GM23248 (cell line): ENCODE data around the gene SLC35F3. TPM values are rescaled to one million over a fixed set of nuclear protein-coding genes. Genes with fewer than 3 reads are reported as not detected.

Experiments
- DNase-seq: peaks from one replicate; pipeline ENCODE4 v3.0.0-alpha.2; 2015
- H2AFZ ChIP-seq: fragments of 200-600 bp; sonication (generic); 2 replicates; pipeline ENCODE4 v1.6.1; 2016; ENCODE audit warnings: antibody characterized with exemption
- H3F3A ChIP-seq: fragments of 200-600 bp; sonication (generic); 2 replicates; pipeline ENCODE4 v1.6.1; 2016; ENCODE audit warnings: mild to moderate bottlenecking, antibody characterized with exemption, mixed run types; ENCODE audit not compliant: insufficient read depth
- H3K27ac ChIP-seq: fragments of 200-600 bp; sonication (generic); 2 replicates; pipeline ENCODE4 v1.5.1; 2016; ENCODE audit warnings: mild to moderate bottlenecking
- H3K27me3 ChIP-seq: fragments of 200-600 bp; sonication (generic); replicated peaks from 2 replicates; pipeline ENCODE4 v1.6.1; 2016; ENCODE audit warnings: mild to moderate bottlenecking; ENCODE audit not compliant: insufficient read depth
- H3K36me3 ChIP-seq: fragments of 200-600 bp; sonication (generic); 2 replicates; pipeline ENCODE4 v1.6.1; 2016; ENCODE audit warnings: low read depth, mild to moderate bottlenecking
- H3K4me1 ChIP-seq: fragments of 200-600 bp; sonication (generic); 2 replicates; pipeline ENCODE4 v1.6.1; 2016; ENCODE audit warnings: mild to moderate bottlenecking; ENCODE audit not compliant: insufficient read depth
- H3K4me2 ChIP-seq: fragments of 200-600 bp; sonication (generic); one replicate; pipeline ENCODE4 v1.6.1; 2016; ENCODE audit warnings: mild to moderate bottlenecking; ENCODE audit not compliant: unreplicated experiment
- H3K4me3 ChIP-seq: fragments of 200-600 bp; sonication (generic); 2 replicates; pipeline ENCODE4 v1.5.1; 2016; ENCODE audit warnings: mild to moderate bottlenecking
- H3K79me2 ChIP-seq: fragments of 200-600 bp; sonication (generic); 2 replicates; pipeline ENCODE4 v1.6.1; 2016; ENCODE audit warnings: mild to moderate bottlenecking; ENCODE audit not compliant: insufficient read depth
- H3K9ac ChIP-seq: fragments of 200-600 bp; sonication (generic); 2 replicates; pipeline ENCODE4 v1.6.1; 2016; ENCODE audit warnings: mild to moderate bottlenecking
- H3K9me2 ChIP-seq: fragments of 200-600 bp; sonication (generic); 2 replicates; pipeline ENCODE4 v1.6.1; 2016; ENCODE audit warnings: mixed run types, mild to moderate bottlenecking, moderate library complexity; ENCODE audit not compliant: insufficient read depth
- H3K9me3 ChIP-seq: fragments of 200-600 bp; sonication (generic); one replicate; pipeline ENCODE4 v1.6.1; 2017; ENCODE audit warnings: low read depth
- H4K20me1 ChIP-seq: fragments of 200-600 bp; sonication (generic); 2 replicates; pipeline ENCODE4 v1.6.0; 2016; ENCODE audit not compliant: insufficient read depth
- EZH2 ChIP-seq: fragments of 200-600 bp; sonication (generic); IDR thresholded peaks from 2 replicates; pipeline ENCODE4 v1.6.1; 2018; ENCODE audit warnings: antibody characterized with exemption, mild to moderate bottlenecking; ENCODE audit not compliant: insufficient read depth, poor library complexity, severe bottlenecking
- EZH2phosphoT487 ChIP-seq: fragments of 200-600 bp; sonication (generic); IDR thresholded peaks from 2 replicates; pipeline ENCODE4 v1.6.1; 2018; ENCODE audit warnings: antibody characterized with exemption, moderate library complexity, mild to moderate bottlenecking, low read depth; ENCODE audit not compliant: insufficient read depth
- WGBS, 2 experiments: methylation state at CpG; one replicate each; pipeline ENCODE4 v1.1.6; 2015 to 2017; ENCODE audit warnings: low lambda C conversion rate in 2 of 2, low coverage in 1 of 2; ENCODE audit errors: missing lambda C conversion rate in 2 of 2; 5-methylcytosine and 5-hydroxymethylcytosine counted together
- in situ Hi-C: fragments of 300-500 bp; cut with MboI; formaldehyde crosslinking; loops from 2 replicates; pipeline ENCODE4 v1.15.0; 2020
- polyA plus RNA-seq: library from polyadenylated mRNA; unstranded; fragments of >200 nt; fragmentation: Nextera tagmentation; extraction: Ambion mirVana; gene quantifications from 2 replicates; pipeline ENCODE4 v1.2.1, GENCODE V29; 2016
- total RNA-seq: library from RNA; depleted of rRNA; stranded (reverse); fragments of >200 nt; shearing (Covaris generic); gene quantifications from 2 replicates; pipeline ENCODE4 v1.2.3, GENCODE V29; 2014

Gene SLC35F3
- total and polyA plus RNA-seq, 2 experiments from 2014 or later = 0.43 to 1.3 TPM

GRCh38 chr1:234286206-234286605 lies 381.7 kb downstream of the SLC35F3 start:
- Histone ChIP-seq H3K4me1 (no peaks in the 10 kb centered on the region), H3F3A (no peaks in the 10 kb centered on the region), H3K4me3 (no peak overlapping the region), H3K27me3 (no peaks in the 10 kb centered on the region), H3K9me2 (peaks cover 5% of the 10 kb centered on the region; the same call in 1 of the 2 replicates), H4K20me1 (no peaks in the 10 kb centered on the region), H2AFZ (no peak overlapping the region), H3K4me2 (no peak overlapping the region), H3K9ac (no peak overlapping the region), H3K36me3 (no peaks in the 10 kb centered on the region), H3K79me2 (no peaks in the 10 kb centered on the region), H3K27ac (no peak overlapping the region), H3K9me3 (no peaks in the 10 kb centered on the region)
- TF ChIP-seq EZH2phosphoT487 (no peak), EZH2 (no peak)
- in situ Hi-C loops = no loop called here
- 32 to 47% methylated on average over 4 of the region's 4 CpGs for WGBS, 2 experiments
- no peak for DNase-seq

DNA sequence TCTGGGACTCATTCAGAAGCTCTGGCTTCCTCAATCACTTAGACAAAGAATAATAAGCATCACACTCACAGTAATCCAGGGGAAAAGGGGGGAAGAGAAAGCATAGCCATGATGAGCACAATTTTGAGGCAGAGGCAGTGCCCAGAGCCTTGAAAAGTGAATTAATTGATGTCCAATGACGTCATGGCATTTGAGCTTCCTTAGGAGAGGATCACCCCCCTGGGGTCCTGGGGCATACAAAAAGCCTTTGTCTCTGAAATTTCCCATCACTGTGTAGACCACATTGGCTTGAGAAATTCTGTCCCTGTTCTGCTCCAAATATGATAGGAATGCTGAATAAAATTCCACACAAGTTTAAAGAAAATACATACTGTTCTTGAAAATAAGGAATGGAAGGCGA lies 384.5 kb downstream of the SLC35F3 start:
- H3K36me3 ChIP-seq = no peaks in the 10 kb centered on the region
- no peaks in the 10 kb centered on the region for H3K79me2 ChIP-seq
- peaks cover 2% of the 10 kb centered on the region; the same call in 1 of the 2 replicates for H3K27me3 ChIP-seq
- no peak overlapping the region for H3K4me3 ChIP-seq
- H3K9me2 ChIP-seq = peaks cover 5% of the 10 kb centered on the region; the same call in 1 of the 2 replicates
- no peak overlapping the region for H3K4me2 ChIP-seq
- no peak for TF ChIP-seq EZH2
- no peak for TF ChIP-seq EZH2phosphoT487
- WGBS, 2 experiments = 16 to 27% methylated on average over 2 of the region's 2 CpGs
- H3F3A ChIP-seq = no peaks in the 10 kb centered on the region
- in situ Hi-C loops = no loop called here
- no peaks in the 10 kb centered on the region for H3K4me1 ChIP-seq
- no peak overlapping the region for H2AFZ ChIP-seq
- no peak overlapping the region for H3K27ac ChIP-seq
- no peaks in the 10 kb centered on the region for H4K20me1 ChIP-seq
- DNase-seq = no peak
- H3K9ac ChIP-seq = no peak overlapping the region
- no peaks in the 10 kb centered on the region for H3K9me3 ChIP-seq

GRCh38 chr1:234289538-234290305 lies 385.2 kb downstream of the SLC35F3 start:
- Histone ChIP-seq H4K20me1 (no peaks in the 10 kb centered on the region), H3K9me2 (peaks cover 5% of the 10 kb centered on the region; the same call in 1 of the 2 replicates), H3K9me3 (no peaks in the 10 kb centered on the region), H2AFZ (no peak overlapping the region), H3K4me2 (no peak overlapping the region), H3K4me3 (no peak overlapping the region), H3K27me3 (peaks cover 5% of the 10 kb centered on the region; the same call in 1 of the 2 replicates), H3K27ac (no peak overlapping the region), H3K9ac (no peak overlapping the region), H3F3A (no peaks in the 10 kb centered on the region), H3K4me1 (no peaks in the 10 kb centered on the region), H3K79me2 (no peaks in the 10 kb centered on the region), H3K36me3 (no peaks in the 10 kb centered on the region)
- in situ Hi-C loops = no loop called here
- 21 to 25% methylated on average over 2 of the region's 2 CpGs for WGBS, 2 experiments
- no peak for DNase-seq
- TF ChIP-seq EZH2 (no peak), EZH2phosphoT487 (no peak)

GRCh38 chr1:234292011-234292410 lies 387.5 kb downstream of the SLC35F3 start:
- peaks cover 5% of the 10 kb centered on the region; the same call in 1 of the 2 replicates for H3K27me3 ChIP-seq
- H3K79me2 ChIP-seq = no peaks in the 10 kb centered on the region
- in situ Hi-C loops = no loop called here
- H3K36me3 ChIP-seq = no peaks in the 10 kb centered on the region
- no peaks in the 10 kb centered on the region for H3K9me2 ChIP-seq
- DNase-seq = no peak
- TF ChIP-seq EZH2 (no peak), EZH2phosphoT487 (no peak)
- no peaks in the 10 kb centered on the region for H3K9me3 ChIP-seq
- H4K20me1 ChIP-seq = no peaks in the 10 kb centered on the region
- no peak overlapping the region for H3K9ac ChIP-seq
- 83% methylated on average over 4 of the region's 4 CpGs for WGBS, 2 experiments
- no peak overlapping the region for H2AFZ ChIP-seq
- H3K4me1 ChIP-seq = no peaks in the 10 kb centered on the region
- H3K27ac ChIP-seq = no peak overlapping the region
- no peak overlapping the region for H3K4me3 ChIP-seq
- no peak overlapping the region for H3K4me2 ChIP-seq
- no peaks in the 10 kb centered on the region for H3F3A ChIP-seq
